ENCODE data around the gene MBD6.

DNA sequence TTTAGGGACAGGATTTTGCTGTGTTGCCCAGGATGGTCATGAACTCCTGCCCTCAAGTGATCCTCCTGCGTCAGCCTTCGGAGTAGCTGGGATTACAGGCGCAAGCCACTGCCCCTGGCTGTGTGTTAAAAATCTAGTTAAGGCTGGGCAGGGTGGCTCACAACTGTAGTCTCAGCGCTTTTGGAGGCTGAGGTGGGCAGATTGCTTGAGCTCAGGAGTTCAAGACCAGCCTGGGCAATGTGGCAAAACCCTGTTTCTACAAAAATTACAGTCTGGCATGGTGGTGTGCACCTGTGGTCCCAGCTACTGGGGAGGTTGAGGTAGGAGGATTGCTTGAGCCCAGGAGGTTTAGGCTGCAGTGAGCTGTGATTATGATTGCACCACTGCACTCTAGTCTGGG lies 11.5 kb upstream of the MBD6 start:
- TF ChIP-seq EZH2 (IDR thresholded peaks at IDR 0.05) (no peak), POLR2AphosphoS5 (IDR thresholded peaks at IDR 0.05; ENCODE audit: borderline replicate concordance, low read depth, low read length) (no peak), FOXP2 (optimal IDR thresholded peaks at IDR 0.05; ENCODE audit: control extremely low read depth, extremely low read length, insufficient read depth) (no peak)
